Measurements from ENCODE around the gene ZNF500.
"Not testable (repeated sequence)": the region's sequence is repeated elsewhere in the genome, so short reads cannot be mapped to it uniquely, and the experiment has no call there.

GRCh38 chr16:4738370-4738769, 28.6 kb downstream of the ZNF500 start:
- TF ChIP-seq, protein P1, sequence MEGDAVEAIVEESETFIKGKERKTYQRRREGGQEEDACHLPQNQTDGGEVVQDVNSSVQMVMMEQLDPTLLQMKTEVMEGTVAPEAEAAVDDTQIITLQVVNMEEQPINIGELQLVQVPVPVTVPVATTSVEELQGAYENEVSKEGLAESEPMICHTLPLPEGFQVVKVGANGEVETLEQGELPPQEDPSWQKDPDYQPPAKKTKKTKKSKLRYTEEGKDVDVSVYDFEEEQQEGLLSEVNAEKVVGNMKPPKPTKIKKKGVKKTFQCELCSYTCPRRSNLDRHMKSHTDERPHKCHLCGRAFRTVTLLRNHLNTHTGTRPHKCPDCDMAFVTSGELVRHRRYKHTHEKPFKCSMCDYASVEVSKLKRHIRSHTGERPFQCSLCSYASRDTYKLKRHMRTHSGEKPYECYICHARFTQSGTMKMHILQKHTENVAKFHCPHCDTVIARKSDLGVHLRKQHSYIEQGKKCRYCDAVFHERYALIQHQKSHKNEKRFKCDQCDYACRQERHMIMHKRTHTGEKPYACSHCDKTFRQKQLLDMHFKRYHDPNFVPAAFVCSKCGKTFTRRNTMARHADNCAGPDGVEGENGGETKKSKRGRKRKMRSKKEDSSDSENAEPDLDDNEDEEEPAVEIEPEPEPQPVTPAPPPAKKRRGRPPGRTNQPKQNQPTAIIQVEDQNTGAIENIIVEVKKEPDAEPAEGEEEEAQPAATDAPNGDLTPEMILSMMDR (conservative IDR thresholded peaks at IDR 0.05): not testable (repeated sequence)
- TF ChIP-seq EZH2 (IDR thresholded peaks at IDR 0.05; ENCODE audit: low read depth): not testable (repeated sequence)
